Small intestine (tissue), 7 donors: ENCODE data around the gene ARHGAP18. TPM values are rescaled to one million over a fixed set of nuclear protein-coding genes. Genes with fewer than 3 reads are reported as not detected.

Experiments
- DNase-seq, 2 donors: peaks; one replicate each; pipeline versions ENCODE4 v3.0.0 to v3.0.0-alpha.2; 2013
- FAIRE-seq: peaks from 2 replicates; lab custom pipeline; 2012; peaks lifted over from hg19 to GRCh38; lab: Jason Lieb, UNC
- H3K27ac ChIP-seq, 3 donors: one replicate each; pipeline ENCODE4 v1.5.1; 2013; ENCODE audit warnings: low read length in 2 of 3, mild to moderate bottlenecking in 2 of 3, control low read depth in 1 of 3, inconsistent platforms in 1 of 3, low read depth in 1 of 3, moderate library complexity in 1 of 3
- H3K27me3 ChIP-seq, 3 donors: one replicate each; pipeline ENCODE4 v1.6.1; 2013; ENCODE audit warnings: low read length in 3 of 3, inconsistent platforms in 1 of 3; ENCODE audit not compliant: control insufficient read depth in 3 of 3, insufficient read depth in 3 of 3
- H3K36me3 ChIP-seq, 3 donors: one replicate each; pipeline ENCODE4 v1.6.1; 2013; ENCODE audit warnings: low read length in 3 of 3, inconsistent platforms in 1 of 3, low read depth in 1 of 3, mild to moderate bottlenecking in 1 of 3, moderate library complexity in 1 of 3; ENCODE audit not compliant: control insufficient read depth in 3 of 3, insufficient read depth in 2 of 3
- H3K4me1 ChIP-seq, 3 donors: one replicate each; pipeline ENCODE4 v1.6.1; 2013; ENCODE audit warnings: low read length in 2 of 3, inconsistent platforms in 1 of 3, low read depth in 1 of 3, mild to moderate bottlenecking in 1 of 3, moderate library complexity in 1 of 3; ENCODE audit not compliant: control insufficient read depth in 3 of 3, insufficient read depth in 2 of 3
- H3K4me3 ChIP-seq, 3 donors: one replicate each; pipeline ENCODE4 v1.5.1; 2013; ENCODE audit warnings: low read length in 3 of 3, control low read depth in 1 of 3, inconsistent platforms in 1 of 3, low read depth in 1 of 3, mild to moderate bottlenecking in 1 of 3, moderate library complexity in 1 of 3
- H3K9me3 ChIP-seq, 2 donors: one replicate each; pipeline ENCODE4 v1.6.1; 2013; ENCODE audit warnings: low read depth in 1 of 2, low read length in 1 of 2; ENCODE audit not compliant: control insufficient read depth in 2 of 2, insufficient read depth in 1 of 2
- WGBS, 3 donors: extraction: QIAGEN DNeasy Blood & Tissue Kit; methylation state at CpG; one replicate each; pipeline ENCODE4 v1.1.7; 2013; 5-methylcytosine and 5-hydroxymethylcytosine counted together
- polyA plus RNA-seq, 4 donors: library from polyadenylated mRNA; stranded (reverse) in 3 of 4; unstranded in 1 of 4; fragments of 200-250 nt in 3 of 4; fragments of 120-200 nt in 1 of 4; gene quantifications; one replicate each; pipeline versions ENCODE4 v1.2.1 to v1.2.3, GENCODE V29; 2013
- donor health status: healthy with polysubstance abuse.
- donor health status: control.
- donor health status: control.
- donor health status: Bipolar disorder and iron deficiency.
- donor health status: healthy.

Gene ARHGAP18
- polyA plus RNA-seq, 4 donors, result 15.1 to 46.7 (median 29.3) TPM

GRCh38 chr6:129683601-129684322 is 26.2 kb downstream of the ARHGAP18 start:
- H3K9me3 ChIP-seq, result no peaks in the 10 kb centered on the region
- H3K4me1 ChIP-seq, result peaks cover 0 to 25% (median 19%) of the 10 kb centered on the region in 3 donors
- FAIRE-seq, result no peak
- DNase-seq, result peak; percentile 80 to 82
- 30 to 53% (median 43%) methylated on average over 9 of the region's 9 CpGs for WGBS, 3 donors
- H3K27me3 ChIP-seq, result no peaks in the 10 kb centered on the region
- H3K4me3 ChIP-seq, result no peak overlapping the region
- H3K27ac ChIP-seq, result peak overlapping the region; percentile 12 to 91 (median 88)
- peaks cover 0 to 10% (median 0%) of the 10 kb centered on the region in 3 donors for H3K36me3 ChIP-seq

DNA sequence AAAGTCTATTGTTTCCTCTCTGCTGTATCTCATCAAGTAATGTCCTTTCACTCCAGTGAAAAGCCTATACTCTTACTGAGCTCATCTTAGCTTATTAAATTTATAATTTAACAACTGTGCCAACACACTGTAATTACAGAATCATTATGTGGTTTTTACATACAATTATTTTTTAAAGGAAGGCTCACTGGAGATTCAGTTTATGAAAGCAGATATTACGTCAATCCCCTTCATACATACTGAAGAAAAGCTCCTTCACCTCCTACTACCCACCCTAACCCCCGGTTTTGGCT is 28.1 kb downstream of the ARHGAP18 start:
- H3K4me3 ChIP-seq, result no peak overlapping the region
- H3K27me3 ChIP-seq, result no peaks in the 10 kb centered on the region
- H3K36me3 ChIP-seq, result peaks cover 0 to 10% (median 0%) of the 10 kb centered on the region in 3 donors
- no peak for FAIRE-seq
- no peaks in the 10 kb centered on the region for H3K9me3 ChIP-seq
- no peak for DNase-seq
- 88 to 93% (median 93%) methylated on average over 2 of the region's 2 CpGs for WGBS, 3 donors
- peak overlapping the region in 1 of 3 donors; percentile 14 for H3K27ac ChIP-seq
- H3K4me1 ChIP-seq, result peaks cover 0 to 40% (median 23%) of the 10 kb centered on the region in 3 donors

DNA sequence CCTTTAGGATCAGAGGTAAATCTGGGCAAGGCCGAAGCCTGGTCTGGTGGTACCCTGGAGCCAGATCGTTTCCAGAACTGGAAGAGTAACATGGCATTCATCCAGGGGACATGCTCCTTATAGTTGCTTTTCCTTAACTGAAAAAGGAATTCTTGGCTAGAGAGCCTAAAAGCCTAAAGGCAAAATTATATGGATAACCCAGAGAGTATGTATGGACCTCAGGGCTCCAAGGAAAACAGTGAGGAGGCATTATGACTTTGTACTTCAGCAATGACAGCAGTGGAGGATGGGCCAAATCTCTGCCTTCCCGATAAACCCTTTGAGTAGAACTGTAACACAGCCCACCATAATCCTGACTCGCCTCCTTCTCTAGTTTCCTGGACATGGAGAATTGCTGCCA is 29.3 kb downstream of the ARHGAP18 start:
- no peak overlapping the region for H3K27ac ChIP-seq
- DNase-seq (no peak), FAIRE-seq (no peak)
- no peaks in the 10 kb centered on the region for H3K9me3 ChIP-seq
- H3K4me1 ChIP-seq, result peaks cover 0 to 41% (median 19%) of the 10 kb centered on the region in 3 donors
- no peaks in the 10 kb centered on the region for H3K27me3 ChIP-seq
- WGBS, 3 donors, result 84 to 93% (median 84%) methylated on average over 4 of the region's 4 CpGs
- peaks cover 0 to 5% (median 0%) of the 10 kb centered on the region in 3 donors for H3K36me3 ChIP-seq
- no peak overlapping the region for H3K4me3 ChIP-seq

DNA sequence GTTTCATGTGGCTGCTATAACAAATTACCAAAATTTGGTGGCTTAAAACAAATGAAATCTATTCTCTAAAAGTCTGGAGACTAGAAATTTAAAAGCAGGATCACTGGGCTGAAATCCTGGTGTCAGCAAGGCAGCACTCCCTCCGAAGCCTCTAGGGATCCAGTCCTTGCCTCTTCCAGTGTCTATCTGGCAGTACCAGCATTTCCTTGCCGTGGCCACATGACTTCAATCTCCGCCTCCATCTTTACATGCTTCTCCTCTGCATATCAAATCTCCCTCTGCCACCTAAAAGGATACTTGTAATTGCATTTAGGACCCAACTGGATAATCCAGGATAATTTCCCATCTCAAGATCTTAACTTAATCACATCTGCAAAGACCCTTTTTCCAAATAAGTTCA is 30.2 kb downstream of the ARHGAP18 start:
- Histone ChIP-seq H3K4me1 (peaks cover 0 to 37% (median 15%) of the 10 kb centered on the region in 3 donors), H3K27ac (no peak overlapping the region), H3K27me3 (no peaks in the 10 kb centered on the region), H3K36me3 (peaks cover 0 to 5% (median 0%) of the 10 kb centered on the region in 3 donors), H3K4me3 (no peak overlapping the region), H3K9me3 (no peaks in the 10 kb centered on the region)
- DNase-seq (no peak), FAIRE-seq (no peak)
- WGBS, 3 donors, result 82 to 92% (median 90%) methylated on average over 3 of the region's 3 CpGs

DNA sequence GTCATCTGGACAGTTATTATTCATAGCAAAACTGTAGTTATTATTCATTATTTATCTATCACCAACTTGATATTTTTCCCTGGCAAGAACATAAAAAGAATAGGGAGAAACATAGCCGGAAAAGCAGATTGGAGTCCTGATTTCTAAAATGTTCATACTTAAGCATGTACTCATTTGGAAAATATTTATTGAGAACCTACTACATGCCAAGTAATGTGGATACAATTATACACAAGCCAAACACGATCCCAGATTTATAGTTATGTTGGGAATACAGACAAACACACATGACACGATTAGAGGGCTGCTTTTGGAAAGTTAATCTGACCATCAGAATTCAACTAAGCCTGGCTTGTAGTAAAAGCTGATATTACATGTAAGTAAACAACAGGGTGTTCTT is 30.7 kb downstream of the ARHGAP18 start:
- Histone ChIP-seq H3K27me3 (no peaks in the 10 kb centered on the region), H3K9me3 (no peaks in the 10 kb centered on the region), H3K36me3 (peaks cover 0 to 5% (median 0%) of the 10 kb centered on the region in 3 donors), H3K4me1 (peaks cover 0 to 33% (median 10%) of the 10 kb centered on the region in 3 donors), H3K4me3 (no peak overlapping the region), H3K27ac (no peak overlapping the region)
- DNase-seq (no peak), FAIRE-seq (no peak)
- 66 to 79% (median 78%) methylated on average over 3 of the region's 3 CpGs for WGBS, 3 donors

GRCh38 chr6:129678463-129678862 is 31.5 kb downstream of the ARHGAP18 start:
- WGBS, 3 donors, result 8 to 43% (median 24%) methylated on average over 1 of the region's 1 CpG
- Histone ChIP-seq H3K4me3 (no peak overlapping the region), H3K4me1 (peaks cover 0 to 27% (median 7%) of the 10 kb centered on the region in 3 donors), H3K27me3 (no peaks in the 10 kb centered on the region), H3K27ac (peak overlapping the region in 1 of 3 donors; percentile 28), H3K36me3 (peaks cover 0 to 5% (median 0%) of the 10 kb centered on the region in 3 donors), H3K9me3 (no peaks in the 10 kb centered on the region)
- DNase-seq (no peak), FAIRE-seq (no peak)

- H3K27me3 ChIP-seq, result no peaks in the 10 kb centered on the region
- peak overlapping the region in 1 of 3 donors; percentile 28 for H3K27ac ChIP-seq
- WGBS, 3 donors, result 61 to 66% (median 65%) methylated on average over 2 of the region's 2 CpGs
- no peak overlapping the region for H3K4me3 ChIP-seq
- DNase-seq, result peak; percentile 52 to 67
- H3K4me1 ChIP-seq, result peaks cover 0 to 22% (median 7%) of the 10 kb centered on the region in 3 donors
- H3K9me3 ChIP-seq, result no peaks in the 10 kb centered on the region
- FAIRE-seq, result no peak
- H3K36me3 ChIP-seq, result peaks cover 0 to 5% (median 0%) of the 10 kb centered on the region in 3 donors
These were observed 32.2 kb downstream of the ARHGAP18 start for GRCh38 chr6:129677620-129678325.

DNA sequence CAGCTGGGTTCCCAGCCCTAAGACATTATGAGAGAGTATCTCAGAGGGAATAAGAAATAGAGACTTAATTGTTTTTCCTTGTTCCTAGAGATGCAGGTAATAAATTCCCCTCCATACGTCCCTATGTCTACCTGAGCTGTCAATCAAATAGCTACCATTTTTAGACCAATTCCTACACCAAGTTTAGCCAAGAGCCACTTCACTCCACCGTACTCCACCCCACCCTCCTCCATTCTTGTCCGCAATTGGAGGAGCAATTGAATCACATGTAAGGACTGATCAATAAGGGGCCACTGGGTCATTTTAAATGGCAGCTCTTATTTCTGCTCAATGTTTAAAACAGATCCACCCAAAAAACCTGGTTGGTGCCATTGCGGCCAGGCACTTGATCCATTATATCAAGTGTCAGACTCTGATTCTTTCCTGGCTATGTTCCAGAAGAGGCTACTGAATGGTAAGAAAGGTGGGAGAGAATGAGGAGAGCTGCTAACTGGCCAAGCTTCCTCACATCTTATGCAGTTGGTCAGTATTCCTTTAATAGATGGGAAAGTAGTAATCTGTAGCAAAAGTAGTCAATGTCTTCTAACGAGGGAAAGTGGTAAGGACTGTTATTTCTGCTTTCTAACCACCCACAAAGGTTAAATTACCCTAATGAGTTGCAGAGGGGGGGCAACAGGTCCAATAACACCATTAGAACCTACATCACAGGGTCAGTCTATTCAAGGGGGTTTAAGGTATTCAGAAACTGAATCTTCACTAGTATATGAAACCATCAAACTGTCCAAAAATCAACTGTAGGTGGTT is 34.1 kb downstream of the ARHGAP18 start:
- no peak for DNase-seq
- no peak overlapping the region for H3K27ac ChIP-seq
- WGBS, 3 donors, result 89 to 94% (median 89%) methylated on average over 5 of the region's 5 CpGs
- H3K36me3 ChIP-seq, result peaks cover 0 to 5% (median 0%) of the 10 kb centered on the region in 3 donors
- H3K27me3 ChIP-seq, result no peaks in the 10 kb centered on the region
- no peak overlapping the region for H3K4me3 ChIP-seq
- H3K4me1 ChIP-seq, result peaks cover 2 to 29% (median 7%) of the 10 kb centered on the region in 3 donors
- no peaks in the 10 kb centered on the region for H3K9me3 ChIP-seq
- FAIRE-seq, result no peak
